ENCODE data around the gene FKRP. TPM values are rescaled to one million over a fixed set of nuclear protein-coding genes. Genes with fewer than 3 reads are reported as not detected.
"Not testable (repeated sequence)": the region's sequence is repeated elsewhere in the genome, so short reads cannot be mapped to it uniquely, and the experiment has no call there.

FKRP gene
- total RNA-seq, 1 experiment from 2014 or later, result 24.1 TPM

- no peak for TF ChIP-seq ERG (CRISPR knock-in tag; IDR thresholded peaks at IDR 0.05)
Measured at GRCh38 chr19:46762245-46762890, 16.5 kb downstream of the FKRP start (continued).

- ATAC-seq (no peak), DNase-seq (ENCODE audit: low spot score) (no peak)
- TF ChIP-seq SMAD4 (CRISPR knock-in tag; IDR thresholded peaks at IDR 0.05) (no peak), GABPB1 (CRISPR knock-in tag; IDR thresholded peaks at IDR 0.05) (peak; percentile 55; the same call in 1 of the 2 replicates)
- H3K4me1 Mint-ChIP-seq, result peaks cover 3% of the 10 kb centered on the region
- no peaks in the 10 kb centered on the region for H3K9me3 Mint-ChIP-seq
- H3K27ac Mint-ChIP-seq, result no peak overlapping the region
- H3K4me3 Mint-ChIP-seq, result no peak overlapping the region
- POLR2A ChIA-PET, result interaction anchor here (1.0 kb wide), 1 partner anchor 76 kb away, joined by 8 read pairs; no protein-coding TSS in a partner anchor
- CTCF ChIA-PET, result interaction anchor here (0.7 to 2.1 kb wide), 3 partner anchors 12 to 76 kb away, joined by 5 to 11 read pairs (median 5); no protein-coding TSS in a partner anchor
- H3K27me3 Mint-ChIP-seq (ENCODE audit: low read depth), result no peaks in the 10 kb centered on the region
- no peaks in the 10 kb centered on the region for H3K36me3 Mint-ChIP-seq
Measured at GRCh38 chr19:46764817-46765291, 19.0 kb downstream of the FKRP start.

- no peak for TF ChIP-seq FOXP4 (CRISPR knock-in tag; IDR thresholded peaks at IDR 0.05)
- no peak for TF ChIP-seq NR2C2 (CRISPR knock-in tag; IDR thresholded peaks at IDR 0.05)
- TF ChIP-seq CTCF (IDR thresholded peaks at IDR 0.05), result peak; percentile 71
- no peak for TF ChIP-seq NR3C1 (CRISPR knock-in tag; conservative IDR thresholded peaks at IDR 0.05; ENCODE audit: low read depth)
- no peak for TF ChIP-seq SOX15 (CRISPR knock-in tag; IDR thresholded peaks at IDR 0.05)
- no peak for TF ChIP-seq ATF3 (CRISPR knock-in tag; conservative IDR thresholded peaks at IDR 0.05)
- no peak for TF ChIP-seq ZNF121 (CRISPR knock-in tag; IDR thresholded peaks at IDR 0.05)
- no peak for TF ChIP-seq ZNF512 (CRISPR knock-in tag; IDR thresholded peaks at IDR 0.05; ENCODE audit: borderline replicate concordance)
- TF ChIP-seq GTF2I (CRISPR knock-in tag; conservative IDR thresholded peaks at IDR 0.05), result 0 out of 2 replicates have a peak, but pooled peaks have one; percentile 66
- TF ChIP-seq ZNF263 (CRISPR knock-in tag; IDR thresholded peaks at IDR 0.05; ENCODE audit: low read depth), result peak; percentile 73; the same call in 1 of the 2 replicates
- ChIA-PET CTCF (interaction anchor here (0.5 to 4.7 kb wide), 41 partner anchors 9 to 1566 kb away, joined by 3 to 42 read pairs (median 4); partner anchors contain the start of genes AP2S1, DACT3, DHX34 and FKRP), POLR2A (interaction anchor here (0.6 to 1.3 kb wide), 5 partner anchors 8 to 19 kb away, joined by 3 to 4 read pairs (median 3); no protein-coding TSS in a partner anchor)
- Mint-ChIP-seq H3K4me3 (no peak overlapping the region), H3K27me3 (ENCODE audit: low read depth) (no peaks in the 10 kb centered on the region), H3K9me3 (no peaks in the 10 kb centered on the region), H3K27ac (peak overlapping the region; percentile 83; the same call in 1 of the 2 replicates), H3K36me3 (no peaks in the 10 kb centered on the region), H3K4me1 (no peaks in the 10 kb centered on the region; the same call in 1 of the 2 replicates)
- DNase-seq (ENCODE audit: low spot score) (peak; percentile 78), ATAC-seq (peak; percentile 93)
Measured at GRCh38 chr19:46766569-46767317, 20.9 kb downstream of the FKRP start.

GRCh38 chr19:46768746-46769145 lies 22.9 kb downstream of the FKRP start:
- H3K4me1 Mint-ChIP-seq; POLR2A ChIA-PET; H3K9me3 Mint-ChIP-seq; H3K36me3 Mint-ChIP-seq; ATAC-seq; H3K27me3 Mint-ChIP-seq (ENCODE audit: low read depth); DNase-seq (ENCODE audit: low spot score); H3K4me3 Mint-ChIP-seq: not testable (repeated sequence)
- CTCF ChIA-PET, result interaction anchor here (1.3 to 4.7 kb wide), 2 partner anchors 10 to 72 kb away, joined by 4 to 42 read pairs; no protein-coding TSS in a partner anchor
- peak overlapping the region; percentile 48 for H3K27ac Mint-ChIP-seq
